ENCODE measurements around the gene LRRC4.
A peak's percentile ranks its signal among the peaks of the same experiment; 100 is the strongest.

The LRRC4 gene

GRCh38 chr7:128004623-128005022 is 26.6 kb downstream of the LRRC4 start:
- DNase-seq: no peak

GRCh38 chr7:128003787-128004186 is 27.4 kb downstream of the LRRC4 start:
- DNase-seq: no peak

- DNase-seq: no peak
Measured at GRCh38 chr7:128003167-128003566, 28.1 kb downstream of the LRRC4 start.

GRCh38 chr7:128000854-128001265 is 30.4 kb downstream of the LRRC4 start:
- no peak for DNase-seq

- no peak for DNase-seq
Measured at GRCh38 chr7:128000048-128000447, 31.2 kb downstream of the LRRC4 start.

GRCh38 chr7:127998671-127999070 is 32.6 kb downstream of the LRRC4 start:
- DNase-seq: no peak

- DNase-seq: no peak
Measured at GRCh38 chr7:127997226-127997922, 33.9 kb downstream of the LRRC4 start.

GRCh38 chr7:127996253-127997071 is 34.8 kb downstream of the LRRC4 start:
- no peak for DNase-seq

- DNase-seq: no peak
Measured at GRCh38 chr7:127995881-127996215, 35.4 kb downstream of the LRRC4 start.

GRCh38 chr7:127995156-127995880 is 35.9 kb downstream of the LRRC4 start:
- no peak for DNase-seq

- DNase-seq: no peak
Measured at GRCh38 chr7:127993987-127994386, 37.2 kb downstream of the LRRC4 start.

- DNase-seq: no peak
Measured at GRCh38 chr7:127993317-127993716, 37.9 kb downstream of the LRRC4 start.

GRCh38 chr7:127988751-127989150 is 42.5 kb downstream of the LRRC4 start:
- DNase-seq: no peak

GRCh38 chr7:127986581-127987521 is 44.4 kb downstream of the LRRC4 start:
- DNase-seq: no peak

- no peak for DNase-seq
Measured at GRCh38 chr7:127983804-127984332, 47.4 kb downstream of the LRRC4 start.

- DNase-seq: peak in 1 of 6 experiments; percentile 2
Measured at GRCh38 chr7:127981965-127982364, 49.3 kb downstream of the LRRC4 start.

- DNase-seq: no peak
Measured at GRCh38 chr7:127980901-127981300, 50.3 kb downstream of the LRRC4 start.

GRCh38 chr7:127979728-127980126 is 51.5 kb downstream of the LRRC4 start:
- no peak for DNase-seq

GRCh38 chr7:127979113-127979727 is 52.0 kb downstream of the LRRC4 start:
- DNase-seq: no peak

- no peak for DNase-seq
Measured at GRCh38 chr7:127978421-127978820, 52.8 kb downstream of the LRRC4 start.

Data from stimulated activated naive CD4-positive, alpha-beta T cell (primary cell).